ENCODE results near the gene SMAD9.

GRCh38 chr13:36917311-36917710, 2.7 kb downstream of the SMAD9 start:
- TF ChIP-seq CTCF (conservative IDR thresholded peaks at IDR 0.05; ENCODE audit: low read depth, low read length) = no peak
- no peak for TF ChIP-seq ELK1 (IDR thresholded peaks at IDR 0.05; ENCODE audit: borderline replicate concordance, low read depth, low read length)
- no peak for TF ChIP-seq POLR2A (IDR thresholded peaks at IDR 0.05; ENCODE audit: low read depth, low read length)
- TF ChIP-seq CHD1 (IDR thresholded peaks at IDR 0.05; ENCODE audit: low read depth, low read length) = no peak
- TF ChIP-seq RAD21 (IDR thresholded peaks at IDR 0.05; ENCODE audit: low read length) = no peak
- no peak for TF ChIP-seq RFX5 (IDR thresholded peaks at IDR 0.05; ENCODE audit: low read depth, low read length)
- TF ChIP-seq CEBPB (IDR thresholded peaks at IDR 0.05; ENCODE audit: low read depth, low read length) = no peak
- TF ChIP-seq BHLHE40 (IDR thresholded peaks at IDR 0.05; ENCODE audit: low read depth, low read length) = no peak
- no peak for TF ChIP-seq MXI1 (IDR thresholded peaks at IDR 0.05; ENCODE audit: borderline replicate concordance, low read depth, low read length)
- TF ChIP-seq SMC3 (IDR thresholded peaks at IDR 0.05; ENCODE audit: low read depth, low read length) = no peak
- no peak for TF ChIP-seq USF2 (IDR thresholded peaks at IDR 0.05; ENCODE audit: low read depth, low read length)
